Measurements from ENCODE around the gene RANBP1. TPM values are rescaled to one million over a fixed set of nuclear protein-coding genes. Genes with fewer than 3 reads are reported as not detected.

Gene RANBP1
- total and polyA plus RNA-seq, 4 experiments from 2014 or later, result 61.9 to 111 (median 77.4) TPM

DNA sequence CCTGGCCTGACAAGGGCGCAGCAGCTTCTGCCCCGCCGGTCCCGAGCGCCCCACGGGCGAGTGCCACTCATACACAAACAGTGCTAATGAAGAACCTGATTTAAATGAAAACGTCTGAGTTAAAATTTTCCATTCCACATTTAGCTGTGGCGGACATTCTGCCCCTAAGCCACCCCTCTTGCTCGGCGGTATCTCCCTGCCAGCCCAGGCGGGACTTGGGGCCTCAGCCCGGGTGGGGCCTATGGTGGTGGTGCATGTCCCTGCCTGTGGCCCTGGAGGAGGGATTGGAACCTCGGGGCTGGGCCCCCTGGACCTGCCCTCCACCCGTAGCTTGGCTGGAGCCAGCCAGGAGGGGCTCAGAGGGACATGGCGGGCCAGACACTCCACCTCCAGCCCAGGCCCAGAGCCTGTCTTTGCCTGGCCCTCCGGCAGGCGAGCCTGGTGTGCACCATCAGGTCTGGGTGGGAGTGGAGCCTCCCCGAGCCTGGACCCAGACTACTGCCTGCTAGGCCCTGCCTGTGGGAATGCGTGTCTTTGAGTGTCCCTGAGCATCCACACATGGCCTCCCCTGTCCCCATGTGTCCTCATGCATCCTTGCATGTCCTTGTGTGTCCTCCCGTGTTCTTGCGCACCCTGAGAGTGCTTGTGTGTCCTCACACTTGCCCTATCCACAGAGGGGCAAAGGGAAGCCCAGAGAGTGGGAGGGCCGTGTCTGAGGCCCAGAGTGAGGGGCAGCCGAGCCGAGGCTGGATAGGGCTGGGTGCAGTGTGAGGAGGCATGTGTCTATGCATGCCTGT lies 20.1 kb downstream of the RANBP1 start:
- H3K9me3 ChIP-seq (ENCODE audit: control insufficient read depth in 1 of 2, low read length in 2 of 2), result no peaks in the 10 kb centered on the region
- intact Hi-C loops (cut with micrococcal nuclease), result no loop called here
- Mint-ChIP-seq H3K36me3 (peaks cover 0 to 2% of the 10 kb centered on the region in 2 donors), H3K4me3 (peak overlapping the region in 1 of 8 donors; percentile 25), H3K9me3 (no peaks in the 10 kb centered on the region), H3K4me1 (peaks cover 13 to 59% (median 34%) of the 10 kb centered on the region in 4 donors), H3K27ac (peak overlapping the region in 6 of 7 donors; percentile 1 to 73 (median 36)), H3K27me3 (no peaks in the 10 kb centered on the region)
- POLR2A ChIA-PET (ENCODE audit: partially characterized antibody), result no interaction called here
- H3K4me1 ChIP-seq (ENCODE audit: insufficient read depth, low read length), result peaks cover 40% of the 10 kb centered on the region
- H3K36me3 ChIP-seq (ENCODE audit: insufficient read depth, low read length), result no peaks in the 10 kb centered on the region
- no peak overlapping the region for H3K27ac ChIP-seq (ENCODE audit: low read depth, low read length)
- H3K4me3 ChIP-seq (ENCODE audit: low read length in 2 of 2), result no peak overlapping the region
- CTCF ChIA-PET (ENCODE audit: partially characterized antibody), result no interaction called here
- no peak for DNase-seq
- H3K27me3 ChIP-seq (ENCODE audit: insufficient read depth, low read length), result no peaks in the 10 kb centered on the region

DNA sequence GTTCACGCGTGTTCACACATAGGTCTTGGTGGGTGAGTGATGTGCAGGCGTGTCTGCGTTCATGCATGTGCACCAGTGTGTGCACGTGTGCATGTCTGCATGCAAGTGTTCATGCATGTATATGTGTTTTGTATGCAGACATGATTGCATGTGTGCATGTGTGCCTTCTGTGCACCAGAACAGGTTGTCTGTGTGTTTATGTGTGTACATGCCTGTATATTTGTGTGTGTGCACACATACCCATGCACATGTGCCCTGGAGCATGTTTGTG lies 20.6 kb downstream of the RANBP1 start:
- intact Hi-C loops (cut with micrococcal nuclease), result no loop called here
- H3K36me3 ChIP-seq (ENCODE audit: insufficient read depth, low read length), result no peaks in the 10 kb centered on the region
- no peak overlapping the region for H3K4me3 Mint-ChIP-seq
- H3K27me3 ChIP-seq (ENCODE audit: insufficient read depth, low read length), result no peaks in the 10 kb centered on the region
- DNase-seq, result no peak
- H3K36me3 Mint-ChIP-seq, result peaks cover 0 to 2% of the 10 kb centered on the region in 2 donors
- H3K9me3 Mint-ChIP-seq, result no peaks in the 10 kb centered on the region
- H3K27ac ChIP-seq (ENCODE audit: low read depth, low read length), result no peak overlapping the region
- H3K4me3 ChIP-seq (ENCODE audit: low read length in 2 of 2), result no peak overlapping the region
- no peaks in the 10 kb centered on the region for H3K27me3 Mint-ChIP-seq
- no peaks in the 10 kb centered on the region for H3K9me3 ChIP-seq (ENCODE audit: control insufficient read depth in 1 of 2, low read length in 2 of 2)
- H3K4me1 Mint-ChIP-seq, result peaks cover 13 to 59% (median 34%) of the 10 kb centered on the region in 4 donors
- POLR2A ChIA-PET (ENCODE audit: partially characterized antibody), result no interaction called here
- peak overlapping the region in 1 of 7 donors; percentile 36 for H3K27ac Mint-ChIP-seq
- CTCF ChIA-PET (ENCODE audit: partially characterized antibody), result no interaction called here
- peaks cover 40% of the 10 kb centered on the region for H3K4me1 ChIP-seq (ENCODE audit: insufficient read depth, low read length)

GRCh38 chr22:20137113-20137512 lies 21.2 kb downstream of the RANBP1 start:
- H3K4me1 ChIP-seq (ENCODE audit: insufficient read depth, low read length), result peaks cover 40% of the 10 kb centered on the region
- no peaks in the 10 kb centered on the region for H3K9me3 Mint-ChIP-seq
- no peaks in the 10 kb centered on the region for H3K27me3 ChIP-seq (ENCODE audit: insufficient read depth, low read length)
- no peaks in the 10 kb centered on the region for H3K9me3 ChIP-seq (ENCODE audit: control insufficient read depth in 1 of 2, low read length in 2 of 2)
- ChIA-PET CTCF (ENCODE audit: partially characterized antibody) (no interaction called here), POLR2A (ENCODE audit: partially characterized antibody) (interaction anchor here (1.7 kb wide), 1 partner anchor 117 kb away, joined by 5 read pairs; no protein-coding TSS in a partner anchor)
- no peaks in the 10 kb centered on the region for H3K27me3 Mint-ChIP-seq
- no peak overlapping the region for H3K4me3 Mint-ChIP-seq
- H3K36me3 Mint-ChIP-seq, result peaks cover 0 to 2% of the 10 kb centered on the region in 2 donors
- no peak overlapping the region for H3K4me3 ChIP-seq (ENCODE audit: low read length in 2 of 2)
- H3K27ac ChIP-seq (ENCODE audit: low read depth, low read length), result no peak overlapping the region
- H3K27ac Mint-ChIP-seq, result peak overlapping the region in 1 of 7 donors; percentile 30
- DNase-seq, result no peak
- H3K4me1 Mint-ChIP-seq, result peaks cover 13 to 59% (median 34%) of the 10 kb centered on the region in 4 donors
- no peaks in the 10 kb centered on the region for H3K36me3 ChIP-seq (ENCODE audit: insufficient read depth, low read length)
- intact Hi-C loops (cut with micrococcal nuclease), result no loop called here

- Histone ChIP-seq H3K4me1 (ENCODE audit: insufficient read depth, low read length) (peaks cover 34% of the 10 kb centered on the region), H3K27me3 (ENCODE audit: insufficient read depth, low read length) (no peaks in the 10 kb centered on the region), H3K36me3 (ENCODE audit: insufficient read depth, low read length) (no peaks in the 10 kb centered on the region), H3K4me3 (ENCODE audit: low read length in 2 of 2) (no peak overlapping the region), H3K9me3 (ENCODE audit: control insufficient read depth in 1 of 2, low read length in 2 of 2) (no peaks in the 10 kb centered on the region), H3K27ac (ENCODE audit: low read depth, low read length) (no peak overlapping the region)
- CTCF ChIA-PET (ENCODE audit: partially characterized antibody), result no interaction called here
- Mint-ChIP-seq H3K27me3 (no peaks in the 10 kb centered on the region), H3K4me1 (peaks cover 12 to 55% (median 31%) of the 10 kb centered on the region in 4 donors), H3K36me3 (peaks cover 0 to 2% of the 10 kb centered on the region in 2 donors), H3K4me3 (no peak overlapping the region), H3K27ac (peak overlapping the region in 1 of 7 donors; percentile 30), H3K9me3 (no peaks in the 10 kb centered on the region)
- DNase-seq, result no peak
- POLR2A ChIA-PET (ENCODE audit: partially characterized antibody), result interaction anchor here (1.7 kb wide), 1 partner anchor 118 kb away, joined by 5 read pairs; no protein-coding TSS in a partner anchor
- intact Hi-C loops (cut with micrococcal nuclease), result no loop called here
Measured at GRCh38 chr22:20137671-20138416, 21.9 kb downstream of the RANBP1 start.

DNA sequence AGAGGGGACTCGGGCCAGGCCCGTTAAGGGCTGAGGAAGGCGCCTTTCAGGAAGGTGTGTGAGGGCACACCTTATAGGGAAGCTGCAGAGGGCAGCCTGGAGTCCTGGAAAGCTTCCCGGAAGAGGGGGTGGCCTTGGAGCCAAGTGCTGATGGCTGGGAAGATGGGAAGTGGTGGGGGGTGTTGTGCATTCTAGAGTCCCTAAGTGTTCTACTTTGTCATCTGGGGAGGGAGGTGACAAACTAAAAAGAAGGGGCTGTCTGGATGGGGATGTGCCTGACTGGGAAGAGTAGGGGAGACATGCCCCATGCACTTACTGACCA lies 22.5 kb downstream of the RANBP1 start:
- Histone ChIP-seq H3K4me1 (ENCODE audit: insufficient read depth, low read length) (peaks cover 28% of the 10 kb centered on the region), H3K27me3 (ENCODE audit: insufficient read depth, low read length) (no peaks in the 10 kb centered on the region), H3K9me3 (ENCODE audit: control insufficient read depth in 1 of 2, low read length in 2 of 2) (no peaks in the 10 kb centered on the region), H3K27ac (ENCODE audit: low read depth, low read length) (no peak overlapping the region), H3K4me3 (ENCODE audit: low read length in 2 of 2) (no peak overlapping the region), H3K36me3 (ENCODE audit: insufficient read depth, low read length) (no peaks in the 10 kb centered on the region)
- ChIA-PET CTCF (ENCODE audit: partially characterized antibody) (no interaction called here), POLR2A (ENCODE audit: partially characterized antibody) (interaction anchor here (1.7 kb wide), 1 partner anchor 118 kb away, joined by 5 read pairs; no protein-coding TSS in a partner anchor)
- Mint-ChIP-seq H3K9me3 (no peaks in the 10 kb centered on the region), H3K27ac (peak overlapping the region in 1 of 7 donors; percentile 24), H3K36me3 (peaks cover 0 to 2% of the 10 kb centered on the region in 2 donors), H3K4me1 (peaks cover 10 to 49% (median 26%) of the 10 kb centered on the region in 4 donors), H3K4me3 (no peak overlapping the region), H3K27me3 (no peaks in the 10 kb centered on the region)
- intact Hi-C loops (cut with micrococcal nuclease), result no loop called here
- DNase-seq, result no peak

DNA sequence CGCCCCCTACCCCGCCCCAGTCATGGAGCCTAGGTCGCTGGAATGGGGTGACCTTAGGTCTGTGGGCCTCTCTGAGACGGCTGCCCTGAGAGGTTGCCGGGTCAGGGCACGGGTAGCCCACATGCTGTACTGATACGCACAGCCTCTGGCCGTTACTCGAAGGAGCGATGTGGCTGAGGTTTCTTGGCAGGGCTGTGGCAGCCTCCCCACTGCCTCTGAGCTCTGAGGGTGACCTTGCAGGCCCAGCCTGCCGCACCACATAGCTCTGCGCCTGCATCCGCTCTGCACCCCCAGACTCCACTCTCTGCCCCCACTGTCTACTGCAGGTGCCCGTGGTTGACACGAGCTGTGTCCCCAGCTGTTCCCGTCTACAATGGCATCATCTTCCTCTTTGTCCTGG lies 23.0 kb downstream of the RANBP1 start:
- Mint-ChIP-seq H3K27ac (no peak overlapping the region), H3K4me3 (no peak overlapping the region), H3K4me1 (peaks cover 8 to 44% (median 22%) of the 10 kb centered on the region in 4 donors), H3K36me3 (peaks cover 0 to 3% of the 10 kb centered on the region in 2 donors), H3K27me3 (no peaks in the 10 kb centered on the region), H3K9me3 (no peaks in the 10 kb centered on the region)
- intact Hi-C loops (cut with micrococcal nuclease), result no loop called here
- peaks cover 24% of the 10 kb centered on the region for H3K4me1 ChIP-seq (ENCODE audit: insufficient read depth, low read length)
- no peak overlapping the region for H3K27ac ChIP-seq (ENCODE audit: low read depth, low read length)
- no peaks in the 10 kb centered on the region for H3K36me3 ChIP-seq (ENCODE audit: insufficient read depth, low read length)
- H3K9me3 ChIP-seq (ENCODE audit: control insufficient read depth in 1 of 2, low read length in 2 of 2), result no peaks in the 10 kb centered on the region
- ChIA-PET POLR2A (ENCODE audit: partially characterized antibody) (no interaction called here), CTCF (ENCODE audit: partially characterized antibody) (no interaction called here)
- no peaks in the 10 kb centered on the region for H3K27me3 ChIP-seq (ENCODE audit: insufficient read depth, low read length)
- no peak overlapping the region for H3K4me3 ChIP-seq (ENCODE audit: low read length in 2 of 2)
- no peak for DNase-seq

GRCh38 chr22:20139391-20140106 lies 23.6 kb downstream of the RANBP1 start:
- peaks cover 0 to 5% of the 10 kb centered on the region in 2 donors for H3K36me3 Mint-ChIP-seq
- Histone ChIP-seq H3K9me3 (ENCODE audit: control insufficient read depth in 1 of 2, low read length in 2 of 2) (no peaks in the 10 kb centered on the region), H3K27ac (ENCODE audit: low read depth, low read length) (no peak overlapping the region), H3K36me3 (ENCODE audit: insufficient read depth, low read length) (no peaks in the 10 kb centered on the region), H3K27me3 (ENCODE audit: insufficient read depth, low read length) (no peaks in the 10 kb centered on the region), H3K4me3 (ENCODE audit: low read length in 2 of 2) (no peak overlapping the region), H3K4me1 (ENCODE audit: insufficient read depth, low read length) (peaks cover 21% of the 10 kb centered on the region)
- peak overlapping the region in 1 of 7 donors; percentile 82 for H3K27ac Mint-ChIP-seq
- no peak overlapping the region for H3K4me3 Mint-ChIP-seq
- no peaks in the 10 kb centered on the region for H3K27me3 Mint-ChIP-seq
- H3K9me3 Mint-ChIP-seq, result no peaks in the 10 kb centered on the region
- POLR2A ChIA-PET (ENCODE audit: partially characterized antibody), result no interaction called here
- DNase-seq, result no peak
- H3K4me1 Mint-ChIP-seq, result peaks cover 7 to 38% (median 16%) of the 10 kb centered on the region in 4 donors
- CTCF ChIA-PET (ENCODE audit: partially characterized antibody), result no interaction called here
- intact Hi-C loops (cut with micrococcal nuclease), result no loop called here
